HEK293T (cell line): ENCODE data around the gene PCGF2.

Source experiments
- ARNT ChIP-seq: fragments of 450-650 bp; IDR thresholded peaks from 2 replicates; pipeline ENCODE4 v1.6.1; 2017; ENCODE audit warnings: mild to moderate bottlenecking
- CTBP1 ChIP-seq: fragments of 450-650 bp; IDR thresholded peaks from 2 replicates; pipeline ENCODE4 v1.6.1; 2016; ENCODE audit warnings: borderline replicate concordance
- ELF4 ChIP-seq: fragments of 450-650 bp; IDR thresholded peaks from 2 replicates; pipeline ENCODE4 v1.6.1; 2017; ENCODE audit warnings: antibody characterized with exemption
- FOXA1 ChIP-seq: fragments of 450-650 bp; IDR thresholded peaks from 2 replicates; pipeline ENCODE4 v1.6.1; 2016; ENCODE audit warnings: mild to moderate bottlenecking
- FOXM1 ChIP-seq: fragments of 450-650 bp; IDR thresholded peaks from 2 replicates; pipeline ENCODE4 v1.6.1; 2017; ENCODE audit warnings: mild to moderate bottlenecking, borderline replicate concordance
- L3MBTL2 ChIP-seq: fragments of 450-650 bp; conservative IDR thresholded peaks from 2 replicates; pipeline ENCODE4 v1.6.1; 2016; ENCODE audit warnings: mild to moderate bottlenecking
- LEF1 ChIP-seq: fragments of 450-650 bp; IDR thresholded peaks from 2 replicates; pipeline ENCODE4 v1.6.1; 2017; ENCODE audit warnings: mild to moderate bottlenecking, borderline replicate concordance
- NFRKB ChIP-seq: fragments of 450-650 bp; IDR thresholded peaks from 2 replicates; pipeline ENCODE4 v1.6.1; 2016; ENCODE audit warnings: mild to moderate bottlenecking, moderate library complexity
- PKNOX1 ChIP-seq: fragments of 450-650 bp; IDR thresholded peaks from 2 replicates; pipeline ENCODE4 v1.6.1; 2016
- SP1 ChIP-seq: fragments of 450-650 bp; IDR thresholded peaks from 2 replicates; pipeline ENCODE4 v1.6.1; 2017
- SUZ12 ChIP-seq: fragments of 450-650 bp; IDR thresholded peaks from 2 replicates; pipeline ENCODE4 v1.6.1; 2016; ENCODE audit warnings: mild to moderate bottlenecking
- TARDBP ChIP-seq: fragments of 450-650 bp; IDR thresholded peaks from 2 replicates; pipeline ENCODE4 v1.6.1; 2016
- ZNF384 ChIP-seq: fragments of 450-650 bp; IDR thresholded peaks from 2 replicates; pipeline ENCODE4 v1.6.1; 2016

GRCh38 chr17:38710985-38711384 lies 37.2 kb downstream of the PCGF2 start:
- TF ChIP-seq SP1: no peak
- no peak for TF ChIP-seq FOXA1
- TF ChIP-seq ZNF384: no peak
- TF ChIP-seq SUZ12: no peak
- no peak for TF ChIP-seq PKNOX1
- TF ChIP-seq ARNT: no peak
- TF ChIP-seq NFRKB: no peak
- TF ChIP-seq TARDBP: no peak
- TF ChIP-seq ELF4: no peak
- TF ChIP-seq LEF1: no peak
- TF ChIP-seq L3MBTL2: no peak
- TF ChIP-seq FOXM1: no peak
- no peak for TF ChIP-seq CTBP1
